Left kidney (tissue), 2 donors: ENCODE measurements around the gene SPACA7. TPM values are rescaled to one million over a fixed set of nuclear protein-coding genes. Genes with fewer than 3 reads are reported as not detected.
"Not testable (repeated sequence)": the region's sequence is repeated elsewhere in the genome, so short reads cannot be mapped to it uniquely, and the experiment has no call there.

Experiments
- DNase-seq: peaks from one replicate; pipeline ENCODE4 v3.0.0-alpha.2; 2013
- polyA plus RNA-seq: library from polyadenylated mRNA; unstranded; fragments of 120-200 nt; gene quantifications from one replicate; pipeline ENCODE4 v1.2.1, GENCODE V29; 2013; ENCODE audit not compliant: insufficient read length

SPACA7 gene
- polyA plus RNA-seq, 1 donor: not detected

DNA sequence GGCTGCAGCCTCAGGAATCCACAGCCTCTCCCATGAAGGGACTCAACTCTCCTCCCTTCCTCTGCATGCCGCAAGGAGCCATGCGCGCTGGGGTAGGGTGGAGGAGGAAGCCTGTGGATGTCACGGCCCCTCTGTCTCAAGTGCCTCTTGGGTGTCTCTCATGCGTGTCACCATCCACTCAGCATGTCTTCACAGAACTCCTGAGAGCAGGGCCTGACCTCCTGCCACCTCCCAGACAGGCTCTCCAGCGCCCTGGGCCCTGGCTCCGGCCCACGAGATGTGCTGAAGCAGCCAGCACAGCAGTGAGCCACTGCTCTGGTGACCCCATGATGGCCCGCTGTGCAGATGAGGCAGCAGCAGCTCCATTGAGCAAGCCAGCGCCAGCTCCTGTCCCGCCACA lies 25.9 kb upstream of the SPACA7 start:
- no peak for DNase-seq

DNA sequence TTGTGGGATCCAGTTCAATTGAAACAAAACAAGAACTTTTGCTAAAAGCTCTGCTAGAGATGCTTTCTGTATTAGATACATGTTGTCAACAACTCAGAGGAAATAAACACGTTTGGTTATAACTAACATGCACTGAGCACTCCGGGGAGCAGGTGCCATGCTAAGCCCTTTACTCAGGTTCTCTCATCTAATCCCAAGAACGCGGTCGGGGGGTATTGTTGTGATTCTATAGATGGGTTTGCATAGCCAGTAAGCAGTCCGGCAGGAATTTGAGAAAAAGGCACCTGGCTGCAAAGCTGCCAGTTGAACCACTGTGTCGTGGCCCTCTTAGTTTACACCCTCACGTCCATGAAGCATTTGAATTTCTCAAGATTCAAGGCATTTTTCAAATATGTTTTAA lies 24.3 kb upstream of the SPACA7 start:
- DNase-seq: no peak

DNA sequence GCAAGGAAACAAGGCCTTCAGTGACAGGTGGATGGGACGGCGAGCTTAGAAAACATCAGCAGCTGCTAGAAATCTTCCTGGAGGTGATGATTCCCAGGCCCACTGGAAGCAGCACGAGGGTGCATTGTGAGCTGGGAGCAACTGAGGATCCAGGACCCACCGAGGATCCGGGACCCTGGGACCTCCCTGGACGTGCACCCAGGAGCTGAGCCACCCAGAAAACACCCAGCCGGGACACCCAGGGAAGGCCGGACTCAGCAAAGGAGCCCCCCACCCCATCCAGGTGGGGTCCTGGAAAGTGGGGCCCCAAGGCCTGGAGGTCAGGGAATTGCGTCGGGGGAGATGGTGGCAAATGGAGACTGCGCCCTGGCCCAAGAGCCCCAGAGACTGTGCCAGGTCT lies 22.3 kb upstream of the SPACA7 start:
- DNase-seq: no peak

DNA sequence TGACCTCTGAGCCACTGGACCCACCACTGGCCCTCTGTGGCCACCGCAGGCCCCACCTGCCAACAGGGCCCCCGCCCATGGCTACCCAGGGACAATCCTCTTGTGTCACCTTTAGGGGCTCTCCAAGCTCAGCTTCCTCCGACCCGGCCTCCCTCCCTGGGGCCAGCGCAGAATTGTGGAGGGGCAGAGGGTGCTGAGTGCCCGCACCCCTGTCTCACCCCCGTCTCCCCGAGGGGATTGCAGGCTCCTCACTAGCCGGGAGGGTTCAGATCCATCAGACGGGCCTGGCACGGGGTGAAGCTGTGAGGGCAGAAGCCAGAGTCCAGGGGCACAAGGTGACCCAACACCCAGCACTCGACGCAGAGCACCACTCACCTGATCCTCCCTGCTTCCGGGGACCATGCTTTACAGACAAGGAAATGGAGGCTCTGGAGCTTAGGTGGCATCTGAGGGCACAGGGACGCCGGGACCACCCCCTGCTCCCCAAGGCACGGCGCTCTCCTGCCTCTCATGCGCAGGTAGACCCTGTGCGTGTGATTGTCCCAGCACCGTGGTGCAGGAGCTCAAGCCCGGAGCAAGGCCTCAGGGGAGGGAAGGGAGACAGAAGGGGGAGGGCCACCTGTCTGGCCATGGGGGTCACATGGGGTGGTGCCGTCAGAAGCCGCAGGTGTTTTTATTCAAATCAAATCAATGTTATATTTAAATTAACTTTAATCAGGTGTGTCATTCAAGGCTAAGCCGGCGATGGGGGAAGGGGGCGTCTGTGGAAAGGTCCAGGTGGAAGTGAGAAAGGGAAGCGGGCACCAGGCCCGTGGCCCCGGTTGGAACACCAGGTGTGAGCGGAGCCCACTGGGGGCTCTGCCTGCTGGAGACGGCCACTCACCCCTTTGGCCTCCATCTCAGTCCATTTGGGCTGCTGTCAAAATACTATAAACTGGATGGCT lies 21.6 kb upstream of the SPACA7 start:
- no peak for DNase-seq

DNA sequence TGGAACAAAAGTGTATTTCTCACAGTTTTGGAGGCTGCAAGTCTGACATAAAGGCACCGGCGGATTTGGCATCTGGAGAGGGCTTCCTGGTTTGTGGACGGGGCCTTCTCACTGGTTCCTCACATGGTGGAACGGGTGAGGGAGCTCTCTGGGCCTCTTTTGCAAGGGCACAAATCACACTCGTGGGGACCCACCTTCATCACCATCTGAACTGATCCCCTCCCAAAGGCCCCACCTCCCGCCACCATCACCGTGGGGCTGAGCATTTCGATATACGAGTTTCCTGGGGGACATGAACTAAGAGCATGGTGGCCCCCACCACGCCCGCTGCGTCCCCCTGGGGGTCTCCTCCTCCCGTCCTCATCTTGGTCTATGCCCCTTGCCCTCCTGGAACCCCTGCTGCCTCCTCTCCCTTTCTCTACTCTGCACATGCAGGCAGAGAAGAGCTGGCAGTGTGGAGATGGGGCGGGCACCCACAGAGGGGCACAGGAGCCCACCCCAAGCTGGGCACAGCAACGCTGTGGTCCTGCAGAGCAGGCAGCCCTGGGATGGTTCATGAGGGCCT lies 20.8 kb upstream of the SPACA7 start:
- DNase-seq: no peak

DNA sequence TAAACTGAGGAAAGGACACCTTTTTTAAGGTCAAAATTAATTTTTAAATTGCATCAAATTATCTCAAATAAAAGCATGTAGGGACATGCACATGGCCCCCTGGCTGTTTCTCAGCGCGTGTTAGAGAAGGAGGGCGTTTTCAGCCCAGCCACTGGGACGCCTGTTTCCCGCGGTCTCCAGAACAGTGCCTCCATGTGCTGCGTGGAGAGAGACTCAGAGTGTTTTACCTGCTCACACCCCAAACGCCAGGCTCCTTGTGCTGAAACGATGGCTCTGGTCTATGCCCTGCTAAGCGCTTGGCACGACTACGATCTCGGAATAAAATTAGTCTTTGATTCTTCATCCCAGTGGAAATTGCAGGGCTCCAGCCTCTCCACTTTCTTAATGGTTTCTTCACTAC lies 20.0 kb upstream of the SPACA7 start:
- no peak for DNase-seq

DNA sequence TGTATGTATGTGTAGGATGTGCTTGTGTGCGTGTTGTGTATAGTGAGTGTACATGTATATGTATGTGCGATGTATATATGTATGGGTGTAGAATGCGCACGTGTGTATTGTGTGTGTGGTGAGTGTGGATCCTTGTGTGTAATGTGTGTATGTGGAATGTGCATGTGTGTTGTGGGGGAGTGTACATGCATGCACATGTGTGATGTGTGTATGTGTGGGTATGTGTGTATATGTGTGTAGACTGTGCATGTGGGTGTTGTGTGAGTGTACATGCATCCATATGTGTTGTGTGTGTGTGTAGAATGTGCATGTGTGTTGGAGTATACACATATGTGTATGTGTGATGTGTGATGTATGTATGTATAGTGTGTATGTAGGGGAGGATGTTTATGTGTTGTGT lies 18.0 kb upstream of the SPACA7 start:
- no peak for DNase-seq

DNA sequence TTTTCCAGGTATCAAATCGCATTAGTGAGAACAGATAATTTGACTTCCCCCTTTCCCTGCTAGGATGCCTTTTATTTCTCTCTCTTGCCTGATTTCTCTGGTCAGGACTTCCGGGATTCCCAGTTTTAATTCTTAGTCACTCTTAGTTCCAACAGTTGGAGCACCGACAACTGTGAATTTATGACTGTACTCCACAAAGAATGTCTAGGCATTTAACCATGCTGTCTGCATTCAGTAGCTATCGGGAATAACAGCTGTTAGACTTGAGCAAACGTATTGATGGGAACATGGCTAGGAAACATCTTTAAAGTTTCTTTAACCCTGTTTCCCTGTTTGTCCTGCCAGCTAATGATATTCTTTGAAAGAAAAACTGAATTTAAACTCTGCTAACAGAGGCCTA lies 14.1 kb upstream of the SPACA7 start:
- DNase-seq: no peak

DNA sequence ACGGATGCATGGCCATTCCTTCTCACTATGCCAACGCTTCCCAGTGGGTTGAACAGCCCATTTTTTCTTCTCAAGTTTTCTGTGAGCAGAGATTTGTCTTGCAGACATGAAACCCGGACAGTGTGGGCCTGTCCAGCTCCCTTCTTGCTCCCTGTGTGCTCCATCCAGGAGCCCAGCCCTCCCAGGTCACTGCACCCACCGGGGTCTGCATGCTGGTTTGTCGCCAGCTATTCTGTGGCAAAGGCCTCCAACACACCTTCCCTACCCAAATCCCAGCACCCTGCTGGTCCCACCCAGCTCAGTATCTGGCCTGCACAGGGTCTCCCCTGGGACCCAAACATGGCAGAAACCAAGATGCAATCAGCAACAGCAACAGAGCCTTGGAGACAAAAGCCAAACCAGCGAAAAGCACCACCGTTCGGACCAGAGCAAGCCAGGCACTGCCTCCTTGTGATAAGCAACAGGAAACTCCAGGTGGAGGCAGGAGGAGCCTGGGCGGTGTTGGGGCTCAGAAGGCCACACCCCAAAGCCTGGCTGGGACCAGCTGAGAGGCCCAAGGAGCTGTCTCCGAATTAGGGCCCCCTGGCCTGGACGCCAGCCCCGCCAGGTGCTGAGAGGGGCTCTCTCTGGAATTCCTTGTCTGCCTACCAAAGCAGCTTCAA lies 12.2 kb upstream of the SPACA7 start:
- DNase-seq: no peak

DNA sequence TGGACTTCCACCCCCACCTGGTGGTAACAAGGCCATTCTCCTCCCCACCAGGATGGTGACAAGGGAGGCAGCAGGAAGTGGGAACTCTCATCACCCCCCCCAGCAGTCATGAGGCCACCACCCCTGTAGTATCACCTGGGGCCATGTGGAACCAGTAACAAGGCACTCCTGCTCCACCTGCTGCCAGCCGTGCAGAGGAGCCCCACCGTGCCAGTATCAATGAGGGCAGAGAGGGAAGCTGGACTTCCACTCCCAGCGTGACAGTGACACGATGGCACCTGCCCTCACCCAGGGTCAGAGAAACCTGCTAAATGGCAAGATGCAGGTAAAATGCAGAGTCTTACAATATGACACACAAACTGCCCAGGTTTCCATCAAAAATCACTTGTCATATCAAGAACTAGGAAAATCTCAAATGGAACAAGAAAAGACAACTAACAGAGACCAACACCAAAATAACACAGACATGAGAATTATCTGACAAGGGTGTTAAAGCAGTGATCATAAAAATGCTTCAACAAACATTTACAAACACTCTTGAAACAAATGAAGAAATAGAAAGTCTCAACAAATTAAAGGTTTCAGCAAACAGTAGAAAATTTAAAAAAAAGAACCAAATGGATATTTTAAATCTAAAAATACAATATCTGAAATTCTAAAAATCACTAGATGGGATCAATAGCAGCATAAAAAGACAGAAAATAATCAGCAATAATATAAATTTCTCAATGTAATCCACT lies 9.1 kb upstream of the SPACA7 start:
- DNase-seq: no peak

DNA sequence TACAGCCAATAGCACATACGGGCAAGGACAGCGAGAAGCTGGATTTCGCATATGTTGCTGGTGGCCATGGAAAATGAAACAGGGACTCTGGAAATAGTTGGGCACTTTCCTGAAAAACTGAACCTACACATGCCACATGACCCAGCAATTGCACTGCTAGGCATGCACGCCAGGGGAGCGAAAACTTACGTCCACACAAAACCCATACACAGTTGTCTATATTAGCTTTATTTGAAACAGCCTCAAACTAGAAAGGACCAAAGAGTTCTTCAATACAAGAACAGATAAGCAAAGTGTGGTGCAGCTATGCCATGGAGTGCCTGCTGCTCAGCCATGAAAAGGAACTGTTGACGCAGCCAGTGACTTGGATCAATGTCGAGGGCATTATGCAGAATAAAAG lies 7.3 kb upstream of the SPACA7 start:
- no peak for DNase-seq

DNA sequence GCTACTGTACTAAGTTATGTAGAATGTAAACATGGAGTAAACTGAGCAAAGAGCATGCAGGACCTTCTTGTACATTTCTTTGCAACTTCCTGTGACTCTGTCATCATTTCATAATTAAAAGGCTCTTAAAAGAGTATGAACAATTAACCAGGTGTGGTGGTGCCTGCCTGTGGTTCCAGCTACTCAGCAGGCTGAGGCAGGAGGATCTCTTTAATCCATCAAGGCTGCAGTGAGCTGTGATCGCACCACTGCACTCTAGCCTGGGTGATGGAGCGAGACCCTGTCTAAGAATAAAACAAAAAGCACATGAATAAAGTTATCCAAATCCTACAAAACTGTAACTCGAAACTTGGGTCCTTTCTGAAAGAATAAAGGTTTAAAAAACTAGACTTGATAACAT lies 5.8 kb upstream of the SPACA7 start:
- DNase-seq: no peak

DNA sequence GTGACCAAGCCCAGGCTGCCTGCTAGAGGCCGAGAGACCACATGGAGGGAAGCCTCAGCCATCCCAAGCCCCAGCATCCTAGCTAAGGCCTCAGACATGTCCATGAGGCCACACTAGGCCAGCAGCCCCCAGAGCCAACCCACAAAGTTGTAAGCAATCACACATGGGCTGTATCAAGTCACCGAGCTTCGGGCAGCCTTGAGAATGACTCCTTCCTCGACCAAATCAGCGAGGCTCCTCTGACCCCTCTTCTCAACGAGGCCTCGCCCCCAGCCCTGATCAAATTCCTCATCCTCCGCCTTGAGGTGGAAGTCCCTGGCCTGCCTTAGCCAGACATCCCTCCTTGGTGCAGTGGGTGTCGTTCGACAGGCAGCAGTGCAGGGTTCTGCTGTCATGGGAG lies 1.9 kb upstream of the SPACA7 start:
- DNase-seq: no peak

DNA sequence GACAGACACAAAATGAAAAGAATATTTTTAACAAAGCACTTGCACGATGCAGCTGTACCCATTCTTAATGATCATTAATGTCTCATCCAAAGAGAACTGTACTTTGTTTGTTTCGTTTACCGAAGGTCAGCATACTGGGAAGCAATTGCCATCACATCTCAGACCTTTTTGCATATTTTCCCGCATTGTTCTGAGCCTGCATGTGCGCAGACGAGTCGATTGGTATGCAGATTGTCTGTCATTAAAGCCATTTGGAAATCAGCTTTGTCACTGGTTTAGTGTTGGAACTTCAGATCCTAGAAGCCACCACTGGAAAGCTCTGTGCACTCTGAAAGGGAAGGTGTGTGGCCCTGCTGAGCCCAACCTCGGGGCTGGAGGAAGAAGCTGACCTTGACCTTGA lies 15.6 kb downstream of the SPACA7 start:
- no peak for DNase-seq

DNA sequence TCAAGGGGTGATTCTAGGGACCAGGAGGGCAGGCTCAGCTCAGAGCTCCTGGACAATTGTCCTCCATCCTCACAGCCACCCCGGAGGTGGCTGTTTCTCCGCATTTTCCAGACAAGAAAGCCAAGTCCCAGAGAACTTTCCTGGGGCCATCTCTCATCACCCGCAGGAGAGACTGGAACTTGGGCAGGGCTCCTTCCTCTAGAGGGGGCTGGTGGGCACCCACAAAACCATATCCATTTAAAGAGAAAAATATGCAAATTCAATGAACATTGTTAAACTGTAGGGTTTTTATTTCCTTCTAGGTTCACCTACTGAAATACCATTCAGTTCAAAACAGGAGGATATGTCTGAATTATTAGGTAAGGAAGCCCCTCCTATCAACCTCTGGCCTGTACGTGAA lies 16.6 kb downstream of the SPACA7 start:
- no peak for DNase-seq

DNA sequence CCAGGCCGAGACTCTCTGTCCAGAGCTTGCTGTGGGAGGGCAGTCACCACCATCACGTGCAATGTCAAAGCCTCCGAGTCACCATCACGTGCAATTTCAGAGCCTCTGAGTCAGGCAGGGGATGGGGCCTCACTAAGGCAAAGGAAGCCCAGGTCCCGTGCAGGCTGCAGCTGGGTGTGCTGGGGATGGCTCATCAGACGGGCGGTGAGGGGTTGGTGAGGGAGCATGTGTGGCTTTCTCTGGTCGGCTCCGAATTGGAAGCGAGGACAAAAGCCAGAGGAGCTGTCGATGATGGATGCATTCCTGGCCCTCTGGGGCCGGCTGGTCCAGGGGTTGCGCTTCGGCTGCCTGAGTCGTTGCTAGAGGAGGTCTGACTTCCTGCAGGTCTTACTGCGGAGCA lies 18.9 kb downstream of the SPACA7 start:
- not testable (repeated sequence) for DNase-seq

DNA sequence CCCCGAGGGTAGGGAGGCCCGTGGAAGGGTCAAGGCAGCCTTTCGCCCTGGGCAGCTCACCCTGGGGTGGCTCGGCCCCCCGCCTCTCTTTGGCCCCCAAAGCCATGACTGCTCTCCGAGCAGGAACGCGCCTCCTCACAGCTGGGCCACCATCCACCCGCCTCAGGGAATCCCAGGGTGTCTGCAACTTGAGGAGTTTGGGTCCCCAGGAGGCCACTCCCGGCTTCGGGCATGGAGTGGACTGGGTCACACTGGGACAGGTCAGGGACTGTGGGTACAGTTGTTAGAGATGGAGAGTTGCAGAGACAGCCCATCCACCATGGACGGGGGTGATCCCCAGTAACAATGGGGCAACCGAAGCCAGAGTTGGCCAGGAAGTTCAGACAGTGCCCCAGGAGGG lies 19.8 kb downstream of the SPACA7 start:
- not testable (repeated sequence) for DNase-seq

DNA sequence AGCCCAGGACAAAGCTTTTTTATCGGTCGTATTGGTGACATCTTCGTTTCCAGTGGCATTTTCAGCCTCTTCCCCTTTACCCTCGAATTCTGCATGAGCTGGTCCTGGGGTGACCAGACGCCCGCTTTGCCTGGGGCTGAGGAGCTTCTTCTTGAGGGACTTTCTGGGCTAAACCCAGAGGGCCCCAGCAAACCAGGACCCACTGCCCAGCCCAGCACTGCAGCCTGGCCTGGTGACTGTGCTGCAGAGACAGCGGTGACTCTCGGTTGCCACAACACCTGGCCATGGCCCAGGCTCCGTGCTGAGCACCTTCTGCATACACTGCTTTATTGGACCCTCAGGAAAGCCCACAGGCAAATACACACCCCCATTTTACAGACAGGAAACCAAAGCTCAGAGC lies 21.0 kb downstream of the SPACA7 start:
- DNase-seq: no peak

DNA sequence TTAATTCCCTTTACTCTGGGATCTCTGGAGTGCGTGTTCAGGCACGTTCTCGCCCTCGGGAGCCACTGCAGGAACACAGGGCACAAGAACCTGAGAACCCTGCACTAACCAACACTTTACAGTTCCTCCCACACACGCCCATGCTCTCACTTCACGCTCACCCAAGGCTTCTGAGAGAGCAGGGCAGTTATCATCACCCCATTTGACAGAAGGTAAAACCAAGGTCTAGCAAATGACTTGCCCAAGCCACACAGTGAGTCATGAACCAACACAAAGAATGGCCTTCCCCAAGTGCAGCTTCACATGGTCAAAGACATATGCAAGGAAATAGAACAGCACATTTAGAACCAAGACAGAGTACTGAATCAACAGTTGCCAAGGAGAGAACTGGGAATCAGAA lies 22.2 kb downstream of the SPACA7 start:
- DNase-seq: not testable (repeated sequence)

DNA sequence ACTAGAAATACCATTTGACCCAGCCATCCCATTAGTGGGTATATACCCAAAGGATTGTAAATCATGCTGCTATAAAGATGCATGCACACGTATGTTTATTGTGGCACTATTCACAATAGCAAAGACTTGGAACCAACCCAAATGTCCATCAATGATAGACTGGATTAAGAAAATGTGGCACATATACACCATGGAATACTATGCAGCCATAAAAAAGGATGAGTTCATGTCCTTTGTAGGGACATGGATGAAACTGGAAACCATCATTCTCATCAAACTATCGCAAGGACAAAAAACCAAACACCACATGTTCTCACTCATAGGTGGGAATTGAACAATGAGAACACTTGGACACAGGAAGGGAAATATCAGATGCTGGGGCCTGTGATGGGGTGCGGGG lies 33.7 kb downstream of the SPACA7 start:
- not testable (repeated sequence) for DNase-seq

DNA sequence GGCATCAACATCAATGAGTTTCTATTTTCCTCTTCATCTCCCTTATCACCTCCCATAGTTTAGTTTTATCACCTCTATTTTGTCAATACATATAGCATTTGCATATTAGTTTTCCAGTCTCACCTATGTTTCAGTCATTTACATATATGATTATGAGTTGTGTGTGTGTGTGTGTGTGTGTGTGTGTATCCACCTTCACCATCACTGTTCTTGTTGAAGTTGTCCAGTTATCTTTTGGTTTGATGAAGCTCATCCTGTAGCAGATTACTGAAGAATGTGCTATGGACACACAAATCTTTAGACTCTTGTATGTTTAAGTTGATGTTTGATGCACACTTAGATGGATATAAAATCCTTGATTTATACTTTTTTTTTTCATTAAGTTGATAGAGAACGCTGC lies 40.5 kb downstream of the SPACA7 start:
- no peak for DNase-seq

DNA sequence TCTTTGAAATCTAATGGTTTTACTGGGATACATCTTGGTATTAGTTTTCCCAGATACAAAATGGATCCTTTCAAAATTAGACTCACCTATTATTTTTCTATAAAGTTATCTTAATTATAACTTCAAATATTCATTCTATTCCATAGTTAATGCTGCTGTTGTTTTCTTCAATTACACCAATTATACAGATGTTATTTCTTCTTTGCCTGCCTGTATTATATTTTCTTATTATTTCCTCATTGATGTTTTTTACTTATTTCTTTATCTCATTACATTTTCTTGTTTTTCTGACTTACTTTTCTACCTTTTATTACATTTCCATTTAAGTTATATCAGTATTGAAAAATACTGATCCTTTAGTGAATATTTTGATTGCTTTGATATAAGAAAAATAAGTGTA lies 40.9 kb downstream of the SPACA7 start:
- DNase-seq: no peak

DNA sequence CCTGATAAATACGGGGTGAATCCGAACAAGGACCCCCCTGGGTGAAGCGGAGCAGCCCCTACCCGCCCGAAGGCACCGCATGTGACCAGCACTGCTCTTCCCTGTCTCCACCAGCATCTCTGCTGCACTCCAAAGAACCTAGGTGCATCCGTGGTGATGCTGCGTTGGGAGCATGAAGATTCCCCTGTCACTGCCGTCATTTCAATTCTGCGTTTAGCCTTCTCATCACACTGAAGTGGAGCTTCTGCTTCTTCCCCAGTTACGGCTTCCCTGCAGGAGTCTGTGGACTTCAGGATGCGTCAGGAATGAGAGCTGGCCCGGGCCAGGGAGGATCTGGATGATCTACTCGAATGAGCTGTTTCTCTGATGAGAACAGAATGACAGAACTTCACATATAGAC lies 47.9 kb downstream of the SPACA7 start:
- DNase-seq: no peak
